ENCODE data around the gene PCDHB7.
"Not testable (repeated sequence)": the region's sequence is repeated elsewhere in the genome, so short reads cannot be mapped to it uniquely, and the experiment has no call there.

- not testable (repeated sequence) for TF ChIP-seq CTCF (conservative IDR thresholded peaks at IDR 0.05; ENCODE audit: low read depth in 2 of 2); REST (IDR thresholded peaks at IDR 0.05; ENCODE audit: unreplicated experiment); EZH2 (IDR thresholded peaks at IDR 0.05; ENCODE audit: low read depth, unreplicated experiment)
These were observed 20.8 kb upstream of the PCDHB7 start for GRCh38 chr5:141151632-141152031.
